GM18861 (cell line): ENCODE results near the gene ERAL1.
"Not testable (repeated sequence)": the region's sequence is repeated elsewhere in the genome, so short reads cannot be mapped to it uniquely, and the experiment has no call there.

Experiments
- ATAC-seq: cut with Tn5 transposase; IDR thresholded peaks from one replicate; pipeline ENCODE4 v1.9.1; 2021; ENCODE audit not compliant: unreplicated experiment

ERAL1 gene

DNA sequence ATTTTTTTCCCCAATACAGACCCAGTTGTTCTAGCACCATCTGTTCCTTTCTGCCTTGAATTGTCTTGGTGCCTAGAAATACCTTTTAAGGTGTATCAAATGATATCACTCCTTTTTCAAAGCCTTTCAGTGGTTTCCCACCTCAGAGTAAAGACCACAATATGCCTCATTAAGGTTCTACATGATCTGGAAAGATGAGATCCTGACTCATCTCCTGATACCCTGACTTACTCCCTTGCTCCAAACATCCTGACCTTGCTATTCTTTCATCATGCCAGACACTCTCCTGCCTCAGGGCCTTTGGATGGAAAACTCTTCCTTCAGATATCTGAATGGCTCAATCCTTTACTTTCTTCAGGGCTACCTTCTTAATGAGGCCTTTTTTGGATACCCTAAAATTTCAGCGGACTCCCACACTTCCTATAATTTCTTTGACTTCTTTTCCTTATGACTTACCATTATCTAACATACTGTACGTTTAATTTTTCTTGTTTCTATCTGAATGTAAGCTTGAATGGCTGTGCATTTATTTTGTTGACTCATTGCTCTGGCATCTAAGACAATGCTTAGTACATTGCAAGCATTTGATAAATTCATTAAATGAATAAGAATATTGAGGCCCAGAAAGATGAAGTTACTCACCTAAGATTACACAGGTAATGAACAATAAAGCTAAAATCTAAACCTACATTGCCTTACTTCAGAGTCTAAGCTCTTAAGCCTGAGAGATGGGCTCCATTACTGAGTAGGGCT lies 23.5 kb downstream of the ERAL1 start:
- no peak for ATAC-seq

GRCh38 chr17:28878981-28879380 lies 24.2 kb downstream of the ERAL1 start:
- ATAC-seq, result no peak

- no peak for ATAC-seq
Observed at GRCh38 chr17:28879886-28880571, 25.2 kb downstream of the ERAL1 start.

DNA sequence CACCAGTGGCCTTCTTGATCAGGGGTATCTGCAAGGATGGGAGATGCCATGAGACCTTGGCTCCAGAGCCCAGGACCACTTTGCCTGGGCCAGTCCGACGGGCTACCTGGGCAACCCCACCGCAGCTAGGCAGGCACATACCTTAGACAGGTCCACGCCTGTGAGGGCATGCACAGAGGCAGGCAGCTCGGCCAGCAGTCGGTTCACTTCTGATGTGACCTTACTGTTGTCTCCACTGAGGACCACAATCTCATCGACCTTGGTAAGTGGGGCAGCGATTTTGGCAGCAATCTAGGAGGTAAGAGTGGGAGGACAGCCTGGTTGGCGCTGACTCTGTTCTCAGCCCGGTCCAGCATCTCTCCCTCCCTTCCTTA lies 25.7 kb downstream of the ERAL1 start:
- no peak for ATAC-seq

GRCh38 chr17:28881533-28882056 lies 26.8 kb downstream of the ERAL1 start:
- ATAC-seq, result no peak

DNA sequence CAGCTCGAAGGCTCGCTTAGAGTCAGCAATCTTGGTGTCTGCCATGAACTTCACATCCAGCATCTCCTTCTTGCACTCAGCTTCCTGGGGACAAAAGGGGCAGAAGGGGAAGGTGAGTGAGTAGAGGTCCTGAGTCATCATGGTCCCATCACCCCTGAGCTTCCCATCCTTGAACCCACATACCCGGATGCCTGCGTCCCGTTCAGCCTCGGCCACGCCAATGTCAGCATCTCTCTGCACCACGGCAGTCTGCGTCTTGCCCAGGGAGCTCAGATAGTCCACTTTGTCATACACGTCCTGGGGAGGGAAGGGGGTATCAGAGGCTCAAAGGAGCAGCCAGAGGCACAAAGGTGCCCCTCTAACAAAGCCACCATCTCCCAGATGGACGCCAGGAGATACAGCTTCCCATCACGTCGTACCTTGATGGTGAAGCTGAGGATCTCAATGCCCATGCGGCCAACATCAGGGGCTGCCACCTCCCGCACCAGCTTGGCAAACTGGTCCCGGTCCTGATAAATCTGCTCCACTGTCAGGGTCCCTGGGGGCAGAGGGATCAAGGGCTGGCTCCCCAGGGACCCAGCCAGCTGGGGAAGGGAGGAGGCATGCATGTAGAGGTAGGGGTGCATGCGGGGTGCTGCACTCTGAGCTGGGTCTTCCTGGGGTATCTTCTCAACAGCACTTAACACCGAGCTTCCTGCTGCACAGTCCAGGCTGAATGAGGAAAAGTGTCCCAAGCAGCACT lies 27.5 kb downstream of the ERAL1 start:
- no peak for ATAC-seq

DNA sequence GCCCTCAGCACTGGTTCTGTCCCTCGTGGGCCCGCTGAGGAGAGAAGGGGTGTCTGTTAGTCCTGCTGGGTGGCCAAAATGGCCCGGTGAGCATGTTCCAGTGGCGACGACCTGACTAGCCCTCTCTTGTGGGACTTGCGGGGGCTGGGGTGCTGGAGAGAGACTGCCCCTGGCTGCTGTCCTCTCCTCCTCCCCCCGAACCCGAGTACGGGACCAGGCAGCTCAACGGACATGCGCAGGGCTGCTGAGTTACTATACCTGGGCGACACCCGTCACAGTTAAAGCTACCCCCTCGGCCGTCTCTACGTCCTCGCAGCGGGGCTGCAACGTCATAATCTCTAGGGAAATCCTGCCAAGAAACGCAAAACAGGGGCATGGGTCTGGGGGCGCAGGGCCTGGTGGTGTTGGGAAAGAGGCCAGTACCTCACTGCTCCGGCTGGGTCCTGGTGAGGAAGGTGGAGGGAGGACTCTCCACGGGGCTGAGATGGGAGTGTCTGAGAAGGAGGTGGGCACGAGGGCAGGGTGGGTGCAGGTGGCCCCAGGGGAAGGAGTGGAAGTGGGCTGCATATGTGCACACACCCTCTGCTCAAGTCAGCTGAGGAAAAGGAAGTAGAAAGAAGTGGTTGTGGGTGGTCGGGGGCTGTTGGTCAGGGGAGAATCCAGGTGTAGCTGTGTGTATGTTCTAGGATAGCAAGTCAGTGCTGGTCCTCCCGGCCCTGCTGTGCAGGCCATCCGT lies 29.3 kb downstream of the ERAL1 start:
- no peak for ATAC-seq

GRCh38 chr17:28885363-28885762 lies 30.5 kb downstream of the ERAL1 start:
- no peak for ATAC-seq

DNA sequence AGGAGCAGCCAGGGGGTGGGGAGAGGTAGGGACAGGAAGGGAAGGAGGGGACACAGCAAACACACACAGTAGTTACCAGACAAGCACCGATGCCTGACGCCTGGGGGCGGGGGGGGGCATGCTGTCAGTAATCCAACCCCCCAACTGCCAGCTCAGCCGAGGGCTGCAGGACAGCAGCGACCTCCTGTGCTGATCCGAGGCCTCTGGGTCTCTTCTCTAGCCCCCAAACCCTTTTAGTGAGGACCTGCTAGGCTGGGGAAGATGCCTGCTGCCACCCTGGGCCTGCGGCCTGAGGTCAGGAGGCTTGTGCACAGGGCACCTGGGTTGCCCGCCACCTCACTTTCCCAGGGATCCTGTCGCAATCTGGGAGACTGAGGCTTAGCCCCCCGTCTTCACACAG lies 31.1 kb downstream of the ERAL1 start:
- ATAC-seq, result no peak

GRCh38 chr17:28887871-28888471 lies 33.2 kb downstream of the ERAL1 start:
- peak; percentile 41 for ATAC-seq

DNA sequence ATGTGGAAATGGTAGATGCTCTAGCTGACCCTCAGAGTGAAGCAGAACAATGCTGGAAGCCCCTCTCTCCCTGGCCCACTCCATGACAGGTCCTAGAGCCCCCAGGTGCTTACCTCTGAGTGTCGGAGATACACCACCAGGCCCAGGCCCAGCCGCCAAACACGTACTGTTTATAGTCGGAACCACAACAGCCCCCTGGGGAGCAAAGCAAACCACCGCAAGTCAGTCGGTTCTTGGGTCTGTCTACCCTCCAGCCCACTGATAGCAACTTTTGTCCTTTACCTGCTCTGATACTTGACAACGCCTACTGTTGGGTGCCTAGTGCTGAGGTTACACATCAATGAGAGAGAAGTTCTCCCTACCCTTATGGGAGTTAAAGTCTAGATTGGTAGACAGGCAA lies 34.0 kb downstream of the ERAL1 start:
- ATAC-seq, result no peak

GRCh38 chr17:28889996-28890395 lies 35.2 kb downstream of the ERAL1 start:
- no peak for ATAC-seq

DNA sequence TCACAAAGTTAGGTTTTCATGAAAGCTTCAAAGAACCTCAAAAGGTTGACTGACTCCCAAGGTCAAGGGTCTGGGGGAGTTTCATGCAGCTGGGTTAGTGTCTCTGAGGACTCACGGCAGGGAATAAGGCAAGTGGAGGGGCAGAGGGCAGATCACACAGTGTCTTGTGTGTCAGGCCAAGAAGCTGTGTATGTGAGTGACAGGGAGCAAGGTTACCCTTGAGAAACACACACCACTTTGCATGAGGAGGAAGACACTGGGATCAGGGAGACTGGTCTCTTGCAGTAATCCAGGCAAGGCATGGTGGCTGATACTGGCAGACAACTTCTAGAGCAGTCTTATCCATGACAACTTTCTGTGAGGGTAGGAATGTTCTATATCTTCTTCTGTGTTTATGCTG lies 36.4 kb downstream of the ERAL1 start:
- ATAC-seq, result no peak

DNA sequence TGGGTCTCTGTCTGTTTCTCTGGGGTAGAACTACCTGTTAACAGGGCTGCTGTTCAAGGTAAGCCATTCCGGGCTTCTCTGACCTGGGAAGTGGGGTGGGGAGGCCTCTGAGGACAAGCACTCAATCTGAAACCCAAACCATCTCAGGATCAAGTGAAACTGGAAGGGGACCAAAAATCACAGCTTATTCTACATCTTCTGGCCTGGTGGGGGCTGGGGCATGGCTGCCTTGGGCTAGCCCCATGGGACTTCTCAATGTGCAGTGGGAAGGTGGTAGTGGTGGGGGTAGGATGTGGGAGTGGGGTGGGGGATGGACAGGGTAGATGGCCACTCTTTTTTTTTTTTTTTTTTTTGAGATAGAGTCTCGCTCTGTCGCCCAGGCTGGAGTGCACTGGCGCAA lies 37.2 kb downstream of the ERAL1 start:
- no peak for ATAC-seq

DNA sequence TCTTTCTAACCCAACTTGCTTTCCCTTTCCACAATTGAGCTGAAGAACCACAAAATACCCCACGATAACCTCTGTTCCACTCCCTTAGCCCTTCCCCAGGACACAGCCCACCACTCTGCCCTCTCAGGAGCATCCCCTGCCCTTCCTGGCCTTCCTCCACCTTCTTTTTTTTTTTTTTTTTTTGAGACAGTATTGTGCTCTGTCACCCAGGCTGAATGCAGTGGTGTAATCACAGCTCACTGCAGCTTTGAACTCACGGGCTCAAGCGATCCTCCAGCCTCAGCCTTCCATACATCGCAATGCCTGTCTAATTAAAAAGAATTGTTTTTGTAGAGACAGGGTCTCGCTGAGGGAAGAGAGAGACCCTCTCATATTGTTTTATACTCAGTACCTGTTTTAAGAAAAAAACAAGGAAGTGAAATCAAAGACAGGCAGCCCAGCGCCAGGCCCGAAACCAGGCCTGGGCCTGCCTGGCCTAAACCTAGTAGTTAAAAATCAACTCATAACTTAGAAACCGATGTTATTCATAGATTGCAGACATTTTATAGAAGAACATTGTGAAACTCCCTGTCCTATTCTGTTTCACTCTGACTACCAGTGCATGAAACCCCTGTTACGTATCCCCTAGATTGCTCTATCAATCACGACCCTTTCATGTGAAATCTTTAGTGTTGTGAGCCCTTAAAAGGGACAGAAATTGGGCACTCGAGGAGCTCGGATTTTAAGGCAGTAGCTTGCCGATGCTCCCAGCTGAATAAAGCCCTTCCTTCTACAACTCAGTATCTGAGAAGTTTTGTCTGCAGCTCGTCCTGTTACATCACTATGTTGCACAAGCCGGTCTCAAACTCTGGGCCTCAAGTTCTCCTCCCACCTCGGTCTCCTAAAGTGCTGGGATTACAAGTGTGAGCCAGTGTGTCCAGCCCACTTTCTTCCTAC lies 38.7 kb downstream of the ERAL1 start:
- ATAC-seq, result not testable (repeated sequence)

GRCh38 chr17:28895794-28896447 lies 41.1 kb downstream of the ERAL1 start:
- ATAC-seq, result no peak

DNA sequence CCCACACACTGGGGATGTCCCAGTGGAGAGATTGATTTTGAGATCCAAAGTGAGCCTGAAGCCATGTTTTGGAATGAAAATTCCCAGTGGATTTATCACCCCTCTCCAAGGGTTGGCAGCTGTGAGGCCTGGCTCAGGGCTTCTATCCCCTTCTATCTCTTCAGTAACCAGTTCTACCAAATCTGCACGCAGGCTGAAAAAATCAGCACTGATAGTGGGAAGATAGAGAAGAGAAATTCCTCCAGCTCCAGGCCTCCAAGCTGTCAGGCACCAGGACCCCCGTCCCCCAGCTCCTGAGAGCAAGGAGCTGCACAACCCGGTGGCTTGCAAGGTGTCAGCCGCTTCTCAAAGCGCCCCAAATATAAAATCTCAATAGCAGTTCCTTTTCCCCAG lies 41.7 kb downstream of the ERAL1 start:
- ATAC-seq, result no peak

- ATAC-seq, result no peak
Observed at GRCh38 chr17:28896884-28897768, 42.3 kb downstream of the ERAL1 start, which contains the start of gene FLOT2. Gene FLOT2 (minus strand): TSS chr17:28897733. CDS start chr17:28897574, 159 bp downstream.
